IMR-90 (cell line): Measurements from ENCODE around the gene TMEM229A.

Experiments used
- MAFK ChIP-seq: IDR thresholded peaks from 2 replicates; pipeline ENCODE4 v1.6.1; 2012; ENCODE audit warnings: low read depth, low read length, improper control_type of control experiment
- MAZ ChIP-seq: IDR thresholded peaks from 2 replicates; pipeline ENCODE4 v1.6.1; 2012; ENCODE audit warnings: low read depth, mild to moderate bottlenecking, low read length, improper control_type of control experiment, moderate library complexity, borderline replicate concordance
- MXI1 ChIP-seq: IDR thresholded peaks from 2 replicates; pipeline ENCODE4 v1.6.1; 2012; ENCODE audit warnings: low read depth, mild to moderate bottlenecking, low read length, moderate library complexity, borderline replicate concordance
- POLR2A ChIP-seq: IDR thresholded peaks from 2 replicates; pipeline ENCODE4 v1.6.1; 2012; ENCODE audit warnings: mild to moderate bottlenecking, low read depth, low read length
- RFX5 ChIP-seq: IDR thresholded peaks from 2 replicates; pipeline ENCODE4 v1.8.0; 2012; ENCODE audit warnings: low read depth, mild to moderate bottlenecking, low read length, moderate library complexity
- TF ChIP-seq, protein P1 (sequence below): conservative IDR thresholded peaks from 2 replicates; pipeline ENCODE4 v1.5.1; 2012; ENCODE audit warnings: mild to moderate bottlenecking, low read depth, low read length, improper control_type of control experiment
- TF ChIP-seq, protein P2 (sequence below): fragments of 150-350 bp; IDR thresholded peaks from 2 replicates; pipeline ENCODE4 v1.6.1; 2017; ENCODE audit warnings: mild to moderate bottlenecking, antibody characterized with exemption, low read length, low read depth

DNA sequence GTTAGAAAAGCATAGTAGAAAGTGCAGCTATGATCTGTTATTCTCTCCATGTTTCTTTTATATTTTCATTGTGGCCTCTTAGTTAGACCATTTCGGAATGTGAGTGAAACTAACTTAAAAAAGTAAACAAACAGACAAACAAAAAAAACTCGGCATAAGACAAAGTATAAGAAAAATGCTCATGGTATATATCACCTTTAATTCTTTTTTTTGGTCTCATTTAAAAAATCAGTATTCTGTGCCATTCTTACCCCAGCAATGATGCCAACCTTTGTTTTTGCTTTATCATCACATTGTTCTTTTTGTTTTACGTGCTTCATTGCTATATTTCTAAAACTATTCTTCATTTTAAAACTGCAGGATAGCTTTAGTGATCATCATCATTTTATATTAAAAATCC is 2.8 kb upstream of the TMEM229A start:
- TF ChIP-seq POLR2A (no peak), MXI1 (no peak), RFX5 (no peak), MAZ (no peak), MAFK (no peak)
- TF ChIP-seq, protein P1, sequence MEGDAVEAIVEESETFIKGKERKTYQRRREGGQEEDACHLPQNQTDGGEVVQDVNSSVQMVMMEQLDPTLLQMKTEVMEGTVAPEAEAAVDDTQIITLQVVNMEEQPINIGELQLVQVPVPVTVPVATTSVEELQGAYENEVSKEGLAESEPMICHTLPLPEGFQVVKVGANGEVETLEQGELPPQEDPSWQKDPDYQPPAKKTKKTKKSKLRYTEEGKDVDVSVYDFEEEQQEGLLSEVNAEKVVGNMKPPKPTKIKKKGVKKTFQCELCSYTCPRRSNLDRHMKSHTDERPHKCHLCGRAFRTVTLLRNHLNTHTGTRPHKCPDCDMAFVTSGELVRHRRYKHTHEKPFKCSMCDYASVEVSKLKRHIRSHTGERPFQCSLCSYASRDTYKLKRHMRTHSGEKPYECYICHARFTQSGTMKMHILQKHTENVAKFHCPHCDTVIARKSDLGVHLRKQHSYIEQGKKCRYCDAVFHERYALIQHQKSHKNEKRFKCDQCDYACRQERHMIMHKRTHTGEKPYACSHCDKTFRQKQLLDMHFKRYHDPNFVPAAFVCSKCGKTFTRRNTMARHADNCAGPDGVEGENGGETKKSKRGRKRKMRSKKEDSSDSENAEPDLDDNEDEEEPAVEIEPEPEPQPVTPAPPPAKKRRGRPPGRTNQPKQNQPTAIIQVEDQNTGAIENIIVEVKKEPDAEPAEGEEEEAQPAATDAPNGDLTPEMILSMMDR: no peak
- TF ChIP-seq, protein P2, sequence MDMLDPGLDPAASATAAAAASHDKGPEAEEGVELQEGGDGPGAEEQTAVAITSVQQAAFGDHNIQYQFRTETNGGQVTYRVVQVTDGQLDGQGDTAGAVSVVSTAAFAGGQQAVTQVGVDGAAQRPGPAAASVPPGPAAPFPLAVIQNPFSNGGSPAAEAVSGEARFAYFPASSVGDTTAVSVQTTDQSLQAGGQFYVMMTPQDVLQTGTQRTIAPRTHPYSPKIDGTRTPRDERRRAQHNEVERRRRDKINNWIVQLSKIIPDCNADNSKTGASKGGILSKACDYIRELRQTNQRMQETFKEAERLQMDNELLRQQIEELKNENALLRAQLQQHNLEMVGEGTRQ: no peak
